Bronchial epithelial cell (primary cell): ENCODE data around the gene IFNA5. TPM values are rescaled to one million over a fixed set of nuclear protein-coding genes. Genes with fewer than 3 reads are reported as not detected.

Source experiments
- DNase-seq: peaks from one replicate; pipeline ENCODE4 v3.0.0-alpha.2; 2010; ENCODE audit warnings: low read depth
- FAIRE-seq: peaks from 2 replicates; lab custom pipeline; 2011; peaks lifted over from hg19 to GRCh38; lab: Jason Lieb, UNC
- H3K27me3 ChIP-seq: 2 replicates; pipeline ENCODE4 v1.5.1; 2011; ENCODE audit warnings: low read length; ENCODE audit not compliant: control insufficient read depth, insufficient read depth
- H3K36me3 ChIP-seq: 2 replicates; pipeline ENCODE4 v1.5.1; 2011; ENCODE audit warnings: low read length; ENCODE audit not compliant: control insufficient read depth, insufficient read depth
- H3K4me3 ChIP-seq: 2 replicates; pipeline ENCODE4 v1.5.1; 2011; ENCODE audit warnings: mild to moderate bottlenecking, low read depth, low read length, control low read depth
- CTCF ChIP-seq: IDR thresholded peaks from 2 replicates; pipeline ENCODE4 v1.5.1; 2011; ENCODE audit warnings: mild to moderate bottlenecking, moderate library complexity, low read length, control low read depth, inconsistent platforms; ENCODE audit not compliant: insufficient read depth, severe bottlenecking
- total RNA-seq: library from RNA; depleted of rRNA; stranded (reverse); fragments of >200 nt; gene quantifications from 2 replicates; pipeline ENCODE4 v1.2.1, GENCODE V29; 2014

IFNA5 gene
- total RNA-seq, 1 donor from 2014 or later = not detected

GRCh38 chr9:21287280-21287679 is 17.8 kb downstream of the IFNA5 start:
- no peak for FAIRE-seq
- DNase-seq = no peak
- no peak for TF ChIP-seq CTCF
- Histone ChIP-seq H3K4me3 (no peak overlapping the region), H3K36me3 (no peaks in the 10 kb centered on the region), H3K27me3 (no peaks in the 10 kb centered on the region)

GRCh38 chr9:21286659-21287058 is 18.5 kb downstream of the IFNA5 start:
- no peak for TF ChIP-seq CTCF
- H3K27me3 ChIP-seq = no peaks in the 10 kb centered on the region
- FAIRE-seq = no peak

GRCh38 chr9:21286099-21286498 is 19.0 kb downstream of the IFNA5 start:
- no peaks in the 10 kb centered on the region for H3K36me3 ChIP-seq
- H3K4me3 ChIP-seq = no peak overlapping the region
- no peak for DNase-seq
- H3K27me3 ChIP-seq = no peaks in the 10 kb centered on the region
- no peak for TF ChIP-seq CTCF
- no peak for FAIRE-seq

More at GRCh38 chr9:21286659-21287058, 18.5 kb downstream of the IFNA5 start:
- Histone ChIP-seq H3K36me3 (no peaks in the 10 kb centered on the region), H3K4me3 (no peak overlapping the region)
- no peak for DNase-seq

- no peak for DNase-seq
- Histone ChIP-seq H3K4me3 (no peak overlapping the region), H3K36me3 (no peaks in the 10 kb centered on the region), H3K27me3 (peaks cover 1% of the 10 kb centered on the region)
- no peak for TF ChIP-seq CTCF
- FAIRE-seq = no peak
Observed at GRCh38 chr9:21281275-21281674, 23.8 kb downstream of the IFNA5 start.

GRCh38 chr9:21268347-21268657 is 36.8 kb downstream of the IFNA5 start:
- FAIRE-seq (no peak), DNase-seq (no peak)
- Histone ChIP-seq H3K4me3 (no peak overlapping the region), H3K36me3 (no peaks in the 10 kb centered on the region), H3K27me3 (peaks cover 7% of the 10 kb centered on the region)
- no peak for TF ChIP-seq CTCF
